Breast epithelium (tissue), 3 donors: Measurements from ENCODE around the gene ABLIM2.

ENCODE experiments used
- CTCF ChIP-seq, 3 donors: fragments of 450-650 bp; IDR thresholded peaks; one replicate each; pipeline ENCODE4 v1.5.1; 2016 to 2017; ENCODE audit warnings: antibody characterized with exemption in 3 of 3, mild to moderate bottlenecking in 3 of 3, moderate library complexity in 3 of 3
- POLR2A ChIP-seq: fragments of 450-650 bp; IDR thresholded peaks from one replicate; pipeline ENCODE4 v1.6.1; 2016; ENCODE audit warnings: antibody characterized with exemption, mild to moderate bottlenecking, moderate library complexity
- POLR2AphosphoS5 ChIP-seq, 3 donors: sonication (generic); formaldehyde crosslinking; IDR thresholded peaks; one replicate each; pipeline ENCODE4 v1.6.1; 2017; ENCODE audit warnings: antibody characterized with exemption in 3 of 3

GRCh38 chr4:8102831-8103230 is 55.8 kb downstream of the ABLIM2 start:
- TF ChIP-seq CTCF (IDR thresholded peaks at IDR 0.05) (no peak), POLR2AphosphoS5 (IDR thresholded peaks at IDR 0.05) (no peak), POLR2A (no peak)
